A549 (cell line): Measurements from ENCODE around the gene PSMB8. TPM values are rescaled to one million over a fixed set of nuclear protein-coding genes. Genes with fewer than 3 reads are reported as not detected.

Experiments used
- ATAC-seq, 2 experiments: fragments of 200-7000 bp in 1 of 2; fragments of >200 bp in 1 of 2; cut with Nextera tagmentation in 1 of 2; cut with Tn5 transposase in 1 of 2; 3 replicates each; pipeline versions ENCODE4 v1.8.0 to v1.9.1; 2018 to 2020; ENCODE audit warnings: mild to moderate bottlenecking in 1 of 2, moderate library complexity in 1 of 2
- CTCF ChIA-PET: fragments of 300-600 bp; sonication (Branson Sonifier 250); formaldehyde crosslinking; extraction: SDS; loops from one replicate; lab custom pipeline; 2021; ENCODE audit warnings: antibody characterized with exemption, inconsistent platforms; lab: Yijun Ruan, JAX
- POLR2A ChIA-PET: fragments of 350-600 bp; formaldehyde crosslinking; extraction: SDS; loops from one replicate; lab custom pipeline; 2021; ENCODE audit warnings: antibody characterized with exemption, inconsistent platforms; lab: Yijun Ruan, JAX
- DNase-seq, 2 experiments: peaks; one replicate each; pipeline versions ENCODE4 v3.0.0 to v3.0.0-alpha.2; 2011 to 2016; ENCODE audit warnings: low read depth in 1 of 2, low spot score in 1 of 2
- FAIRE-seq: peaks from 2 replicates; lab custom pipeline; 2011; peaks lifted over from hg19 to GRCh38; lab: Jason Lieb, UNC
- H3K27ac ChIP-seq, 2 experiments: fragments of >200 bp; sonication (Bioruptor Twin); formaldehyde crosslinking; 3 replicates each; pipeline ENCODE4 v1.5.1; 2016 to 2017
- H3K4me1 ChIP-seq: fragments of >200 bp; sonication (Bioruptor Twin); formaldehyde crosslinking; 3 replicates; pipeline ENCODE4 v1.6.1; 2016
- H3K4me2 ChIP-seq: fragments of >200 bp; sonication (Bioruptor Twin); formaldehyde crosslinking; 3 replicates; pipeline ENCODE4 v1.6.1; 2016
- H3K4me3 ChIP-seq: fragments of >200 bp; sonication (Bioruptor Twin); formaldehyde crosslinking; 3 replicates; pipeline ENCODE4 v1.5.1; 2016
- H3K9me3 ChIP-seq: fragments of >200 bp; sonication (Bioruptor Twin); formaldehyde crosslinking; 3 replicates; pipeline ENCODE4 v1.6.1; 2016
- BHLHE40 ChIP-seq: IDR thresholded peaks from 2 replicates; pipeline ENCODE4 v1.6.1; 2012; ENCODE audit warnings: low read depth, low read length, inconsistent platforms
- CBX2 ChIP-seq: fragments of 200-600 bp; sonication (generic); IDR thresholded peaks from 2 replicates; pipeline ENCODE4 v1.6.1; 2016; ENCODE audit warnings: low read depth, mild to moderate bottlenecking, borderline replicate concordance
- CEBPB ChIP-seq, 2 experiments: fragments of >200 bp in 1 of 2; sonication (Bioruptor Twin) in 1 of 2; formaldehyde crosslinking in 1 of 2; IDR thresholded peaks; 2 replicates each; pipeline ENCODE4 v1.6.1; 2012 to 2016
- CHD4 ChIP-seq: fragments of 200-600 bp; sonication (generic); IDR thresholded peaks from 2 replicates; pipeline ENCODE4 v1.6.1; 2016; ENCODE audit warnings: antibody characterized with exemption, mild to moderate bottlenecking, borderline replicate concordance
- EHF ChIP-seq: fragments of 250-450 bp; sonication (Bioruptor Pico); IDR thresholded peaks from 2 replicates; pipeline ENCODE4 v1.5.0; 2020; ENCODE audit warnings: mild to moderate bottlenecking
- EP300 ChIP-seq, 2 experiments: fragments of >200 bp; sonication (Bioruptor Twin); formaldehyde crosslinking; IDR thresholded peaks; 2 replicates in 1 of 2; 3 replicates in 1 of 2; pipeline ENCODE4 v1.6.1; 2016 to 2017
- ESRRA ChIP-seq: fragments of 150-350 bp; IDR thresholded peaks from 2 replicates; pipeline ENCODE4 v1.6.1; 2014; ENCODE audit warnings: mild to moderate bottlenecking, low read length, borderline replicate concordance
- FOSB ChIP-seq: fragments of 250-450 bp; sonication (Bioruptor Pico); IDR thresholded peaks from 2 replicates; pipeline ENCODE4 v1.5.0; 2020; ENCODE audit warnings: mild to moderate bottlenecking, moderate library complexity
- FOSL2 ChIP-seq, 2 experiments: fragments of 450-650 bp in 1 of 2; fragments of >200 bp in 1 of 2; sonication (Bioruptor Twin) in 1 of 2; formaldehyde crosslinking; IDR thresholded peaks; 2 replicates each; pipeline versions ENCODE4 v1.5.0 to v1.6.1; 2016 to 2020; ENCODE audit warnings: mild to moderate bottlenecking in 1 of 2, moderate library complexity in 1 of 2
- HES2 ChIP-seq: fragments of >200 bp; sonication (Bioruptor Twin); formaldehyde crosslinking; IDR thresholded peaks from 2 replicates; pipeline ENCODE4 v1.6.1; 2016
- HOXB5 ChIP-seq: fragments of 250-450 bp; sonication (Bioruptor Pico); IDR thresholded peaks from 2 replicates; pipeline ENCODE4 v1.5.0; 2020; ENCODE audit warnings: mild to moderate bottlenecking, moderate library complexity
- KDM1A ChIP-seq: fragments of 200-600 bp; sonication (generic); IDR thresholded peaks from 2 replicates; pipeline ENCODE4 v1.6.1; 2016; ENCODE audit warnings: low read depth, mild to moderate bottlenecking
- KDM5A ChIP-seq: fragments of 200-600 bp; sonication (generic); IDR thresholded peaks from 2 replicates; pipeline ENCODE4 v1.6.1; 2016; ENCODE audit warnings: antibody characterized with exemption, mild to moderate bottlenecking
- MAFK ChIP-seq: fragments of 450-650 bp; IDR thresholded peaks from 2 replicates; pipeline ENCODE4 v1.6.1; 2014; ENCODE audit not compliant: partially characterized antibody
- NR3C1 ChIP-seq: fragments of >200 bp; sonication (Bioruptor Twin); formaldehyde crosslinking; IDR thresholded peaks from 3 replicates; pipeline ENCODE4 v1.6.1; 2017
- PHF8 ChIP-seq: fragments of 200-600 bp; sonication (generic); IDR thresholded peaks from 2 replicates; pipeline ENCODE4 v1.6.1; 2016; ENCODE audit warnings: low read depth, mild to moderate bottlenecking, antibody characterized with exemption, moderate library complexity, borderline replicate concordance
- RAD21 ChIP-seq, 2 experiments: fragments of >200 bp in 1 of 2; sonication (Bioruptor Twin) in 1 of 2; formaldehyde crosslinking in 1 of 2; IDR thresholded peaks in 1 of 2; conservative IDR thresholded peaks in 1 of 2; 2 replicates in 1 of 2; 3 replicates in 1 of 2; pipeline ENCODE4 v1.6.1; 2012 to 2018; ENCODE audit warnings: inconsistent platforms in 1 of 2
- RCOR1 ChIP-seq: fragments of 150-350 bp; IDR thresholded peaks from 2 replicates; pipeline ENCODE4 v1.6.1; 2014; ENCODE audit warnings: antibody characterized with exemption, low read length, low read depth
- USF2 ChIP-seq: fragments of 450-650 bp; IDR thresholded peaks from 2 replicates; pipeline ENCODE4 v1.6.1; 2014; ENCODE audit warnings: antibody characterized with exemption
- WGBS: methylation state at CpG from one replicate; pipeline ENCODE4 v1.1.6; 2017; ENCODE audit errors: missing lambda C conversion rate; 5-methylcytosine and 5-hydroxymethylcytosine counted together
- polyA plus RNA-seq, 4 experiments: library from polyadenylated mRNA; depleted of rRNA in 3 of 4; stranded (reverse); fragments of >200 nt; fragmentation: RNase III in 1 of 4; extraction: RNeasy Plus Mini Kit Qiagen cat#74134 plus additional on column Dnase treatment in 1 of 4; gene quantifications; 2 replicates in 3 of 4; 3 replicates in 1 of 4; pipeline ENCODE4 v1.2.3, GENCODE V29; 2011 to 2017
- TF ChIP-seq, protein P1 (sequence below): fragments of >200 bp; sonication (Bioruptor Twin); formaldehyde crosslinking; IDR thresholded peaks from 3 replicates; pipeline ENCODE4 v1.6.1; 2016
- TF ChIP-seq, protein P2 (sequence below): IDR thresholded peaks from 2 replicates; pipeline ENCODE4 v1.6.1; 2012; ENCODE audit warnings: low read depth, borderline replicate concordance

PSMB8 gene
- polyA plus RNA-seq, 2 of the 4 experiments (the other 2 are of a cell fraction), result 14.6 to 20.2 TPM

DNA sequence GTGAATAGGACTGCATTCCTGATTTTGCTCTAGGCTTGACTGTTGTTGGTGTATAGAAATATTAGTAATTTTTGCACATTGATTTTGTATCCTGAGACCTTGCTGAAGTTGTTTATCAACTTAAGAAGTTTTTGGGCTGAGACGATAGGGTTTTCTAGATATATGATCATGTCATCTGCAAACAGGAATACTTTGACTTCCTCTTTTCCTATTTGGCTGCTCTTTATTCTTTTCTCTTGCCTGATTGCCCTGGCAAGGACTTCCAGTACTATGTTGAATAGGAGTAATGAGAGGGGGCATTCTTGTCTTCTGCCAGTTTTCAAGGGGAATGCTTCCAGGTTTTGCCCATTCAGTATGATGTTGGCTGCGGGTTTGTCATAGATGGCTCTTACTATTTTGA is 40.4 kb downstream of the PSMB8 start:
- ATAC-seq (no peak), DNase-seq (no peak), FAIRE-seq (no peak)
- H3K27ac ChIP-seq, result no peak overlapping the region
- peaks cover 6% of the 10 kb centered on the region; the same call in 1 of the 3 replicates for H3K9me3 ChIP-seq
- ChIA-PET CTCF (interaction anchor here (1.1 to 2.3 kb wide), 2 partner anchors 9 to 65 kb away, joined by 4 to 7 read pairs; no protein-coding TSS in a partner anchor), POLR2A (no interaction called here)
- H3K4me1 ChIP-seq, result no peaks in the 10 kb centered on the region
- 34% methylated on average over 2 of the region's 2 CpGs for WGBS
- TF ChIP-seq HOXB5 (CRISPR knock-in tag) (no peak), HES2 (no peak), FOSL2 (IDR thresholded peaks at IDR 0.05) (no peak), FOSL2 (CRISPR knock-in tag; IDR thresholded peaks at IDR 0.05) (no peak), RAD21 (conservative IDR thresholded peaks at IDR 0.05 in 1 of 2, IDR thresholded peaks at IDR 0.05 in 1 of 2) (no peak), ESRRA (no peak), NR3C1 (no peak), KDM5A (no peak), CEBPB (IDR thresholded peaks at IDR 0.05) (no peak), RCOR1 (no peak), BHLHE40 (no peak), CHD4 (no peak), FOSB (CRISPR knock-in tag) (no peak)
- TF ChIP-seq, protein P1, sequence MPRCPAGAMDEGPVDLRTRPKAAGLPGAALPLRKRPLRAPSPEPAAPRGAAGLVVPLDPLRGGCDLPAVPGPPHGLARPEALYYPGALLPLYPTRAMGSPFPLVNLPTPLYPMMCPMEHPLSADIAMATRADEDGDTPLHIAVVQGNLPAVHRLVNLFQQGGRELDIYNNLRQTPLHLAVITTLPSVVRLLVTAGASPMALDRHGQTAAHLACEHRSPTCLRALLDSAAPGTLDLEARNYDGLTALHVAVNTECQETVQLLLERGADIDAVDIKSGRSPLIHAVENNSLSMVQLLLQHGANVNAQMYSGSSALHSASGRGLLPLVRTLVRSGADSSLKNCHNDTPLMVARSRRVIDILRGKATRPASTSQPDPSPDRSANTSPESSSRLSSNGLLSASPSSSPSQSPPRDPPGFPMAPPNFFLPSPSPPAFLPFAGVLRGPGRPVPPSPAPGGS, result no peak
- H3K4me2 ChIP-seq, result no peak overlapping the region
- H3K4me3 ChIP-seq, result no peak overlapping the region

GRCh38 chr6:32799740-32800139 is 44.1 kb downstream of the PSMB8 start:
- no peak overlapping the region for H3K27ac ChIP-seq
- DNase-seq (no peak), FAIRE-seq (no peak), ATAC-seq (no peak)
- WGBS, result 50% methylated on average over 3 of the region's 3 CpGs
- POLR2A ChIA-PET, result no interaction called here
- CTCF ChIA-PET, result interaction anchor here (1.0 to 1.6 kb wide), 4 partner anchors 14 to 387 kb away, joined by 4 to 8 read pairs (median 6); partner anchors contain the start of gene TAP2
- H3K4me1 ChIP-seq, result no peaks in the 10 kb centered on the region
- no peak overlapping the region for H3K4me2 ChIP-seq
- peaks cover 6% of the 10 kb centered on the region; the same call in 1 of the 3 replicates for H3K9me3 ChIP-seq
- H3K4me3 ChIP-seq, result no peak overlapping the region
- TF ChIP-seq, protein P1, result no peak
- TF ChIP-seq, protein P2, sequence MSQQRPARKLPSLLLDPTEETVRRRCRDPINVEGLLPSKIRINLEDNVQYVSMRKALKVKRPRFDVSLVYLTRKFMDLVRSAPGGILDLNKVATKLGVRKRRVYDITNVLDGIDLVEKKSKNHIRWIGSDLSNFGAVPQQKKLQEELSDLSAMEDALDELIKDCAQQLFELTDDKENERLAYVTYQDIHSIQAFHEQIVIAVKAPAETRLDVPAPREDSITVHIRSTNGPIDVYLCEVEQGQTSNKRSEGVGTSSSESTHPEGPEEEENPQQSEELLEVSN, result no peak
- no peak for TF ChIP-seq USF2
- TF ChIP-seq EP300 (IDR thresholded peaks at IDR 0.05), result no peak
- no peak for TF ChIP-seq EHF (CRISPR knock-in tag)
- no peak for TF ChIP-seq PHF8
- no peak for TF ChIP-seq CBX2
- TF ChIP-seq FOSB (CRISPR knock-in tag), result no peak
- TF ChIP-seq KDM1A, result no peak
- TF ChIP-seq MAFK, result no peak
